Smooth muscle cell (in vitro differentiated cells): ENCODE measurements around the gene STEAP4. TPM values are rescaled to one million over a fixed set of nuclear protein-coding genes. Genes with fewer than 3 reads are reported as not detected.

Source experiments
- DNase-seq: peaks from one replicate; lab custom pipeline; 2025; ENCODE audit not compliant: unreplicated experiment; lab: John Stamatoyannopoulos, UW
- H2AFZ ChIP-seq: fragments of 200-600 bp; sonication (generic); 2 replicates; pipeline ENCODE4 v1.6.0; 2016; ENCODE audit warnings: antibody characterized with exemption, low read depth, mild to moderate bottlenecking
- H3F3A ChIP-seq: fragments of 200-600 bp; sonication (generic); 2 replicates; pipeline ENCODE4 v1.6.0; 2017; ENCODE audit warnings: antibody characterized with exemption, low read depth
- H3K27ac ChIP-seq: fragments of 200-600 bp; sonication (generic); 2 replicates; pipeline ENCODE4 v1.5.1; 2016; ENCODE audit warnings: low read depth, mild to moderate bottlenecking
- H3K27me3 ChIP-seq: fragments of 200-600 bp; sonication (generic); 2 replicates; pipeline ENCODE4 v1.6.1; 2016; ENCODE audit warnings: low read depth, mild to moderate bottlenecking
- H3K36me3 ChIP-seq: fragments of 200-600 bp; sonication (generic); 2 replicates; pipeline ENCODE4 v1.5.1; 2016; ENCODE audit warnings: low read depth
- H3K4me1 ChIP-seq: fragments of 200-600 bp; sonication (generic); 2 replicates; pipeline ENCODE4 v1.5.1; 2016; ENCODE audit warnings: low read depth
- H3K4me2 ChIP-seq: fragments of 200-600 bp; sonication (generic); 2 replicates; pipeline ENCODE4 v1.6.0; 2016; ENCODE audit warnings: mild to moderate bottlenecking
- H3K4me3 ChIP-seq: fragments of 200-600 bp; sonication (generic); 2 replicates; pipeline ENCODE4 v1.5.1; 2016; ENCODE audit warnings: mild to moderate bottlenecking
- H3K79me2 ChIP-seq: fragments of 200-600 bp; sonication (generic); 2 replicates; pipeline ENCODE4 v1.6.0; 2016; ENCODE audit warnings: low read depth, mild to moderate bottlenecking
- H3K9ac ChIP-seq: fragments of 200-600 bp; sonication (generic); 2 replicates; pipeline ENCODE4 v1.6.0; 2016; ENCODE audit warnings: low read depth
- H3K9me3 ChIP-seq: fragments of 200-600 bp; sonication (generic); replicated peaks from 2 replicates; pipeline ENCODE4 v1.5.1; 2016; ENCODE audit warnings: low read depth
- H4K20me1 ChIP-seq: fragments of 200-600 bp; sonication (generic); 2 replicates; pipeline ENCODE4 v1.6.0; 2016; ENCODE audit warnings: low read depth
- WGBS: methylation state at CpG from one replicate; pipeline ENCODE4 v1.1.7; 2016; ENCODE audit warnings: low lambda C conversion rate; 5-methylcytosine and 5-hydroxymethylcytosine counted together
- polyA plus RNA-seq: library from polyadenylated mRNA; unstranded; fragments of >200 nt; fragmentation: Nextera tagmentation; extraction: Ambion mirVana; gene quantifications from 2 replicates; pipeline ENCODE4 v1.2.1, GENCODE V29; 2016
- total RNA-seq: library from RNA; depleted of rRNA; stranded (reverse); fragments of >200 nt; gene quantifications from 2 replicates; pipeline ENCODE4 v1.2.3, GENCODE V29; 2014
- TF ChIP-seq, protein P1 (sequence below): fragments of 200-600 bp; sonication (generic); IDR thresholded peaks from 2 replicates; pipeline ENCODE4 v1.5.1; 2017; ENCODE audit warnings: borderline replicate concordance, mild to moderate bottlenecking, antibody characterized with exemption; ENCODE audit not compliant: insufficient read depth, poor library complexity, severe bottlenecking

The STEAP4 gene
- total and polyA plus RNA-seq, 2 experiments from 2014 or later, result 0.18 TPM; not detected in 1

DNA sequence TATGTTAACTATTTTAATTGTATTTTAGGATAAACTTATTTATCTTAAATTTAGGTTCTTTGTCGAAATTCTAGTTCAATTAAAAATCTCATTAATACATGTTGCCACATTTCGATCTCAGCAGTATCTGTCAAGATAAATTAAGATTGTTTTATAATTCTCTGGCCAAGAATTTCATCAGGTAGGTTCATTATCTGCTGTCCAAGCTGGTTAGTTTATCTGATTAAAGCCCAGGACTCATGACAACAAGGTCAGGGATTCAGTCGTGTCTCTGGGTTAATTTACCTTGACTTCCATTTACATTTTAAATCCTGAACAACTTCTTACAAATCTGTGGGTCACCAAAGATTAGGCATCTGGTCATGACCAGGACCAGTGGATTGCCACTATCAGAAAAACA is 7.6 kb downstream of the STEAP4 start:
- no peak for DNase-seq
- H3K27ac ChIP-seq, result no peak overlapping the region
- no peaks in the 10 kb centered on the region for H3K27me3 ChIP-seq
- H3K9ac ChIP-seq, result no peak overlapping the region
- no peak overlapping the region for H3K4me3 ChIP-seq
- WGBS, result 71% methylated on average over 3 of the region's 3 CpGs
- no peak overlapping the region for H3K4me2 ChIP-seq
- no peaks in the 10 kb centered on the region for H3K9me3 ChIP-seq
- H2AFZ ChIP-seq, result no peak overlapping the region
- TF ChIP-seq, protein P1, sequence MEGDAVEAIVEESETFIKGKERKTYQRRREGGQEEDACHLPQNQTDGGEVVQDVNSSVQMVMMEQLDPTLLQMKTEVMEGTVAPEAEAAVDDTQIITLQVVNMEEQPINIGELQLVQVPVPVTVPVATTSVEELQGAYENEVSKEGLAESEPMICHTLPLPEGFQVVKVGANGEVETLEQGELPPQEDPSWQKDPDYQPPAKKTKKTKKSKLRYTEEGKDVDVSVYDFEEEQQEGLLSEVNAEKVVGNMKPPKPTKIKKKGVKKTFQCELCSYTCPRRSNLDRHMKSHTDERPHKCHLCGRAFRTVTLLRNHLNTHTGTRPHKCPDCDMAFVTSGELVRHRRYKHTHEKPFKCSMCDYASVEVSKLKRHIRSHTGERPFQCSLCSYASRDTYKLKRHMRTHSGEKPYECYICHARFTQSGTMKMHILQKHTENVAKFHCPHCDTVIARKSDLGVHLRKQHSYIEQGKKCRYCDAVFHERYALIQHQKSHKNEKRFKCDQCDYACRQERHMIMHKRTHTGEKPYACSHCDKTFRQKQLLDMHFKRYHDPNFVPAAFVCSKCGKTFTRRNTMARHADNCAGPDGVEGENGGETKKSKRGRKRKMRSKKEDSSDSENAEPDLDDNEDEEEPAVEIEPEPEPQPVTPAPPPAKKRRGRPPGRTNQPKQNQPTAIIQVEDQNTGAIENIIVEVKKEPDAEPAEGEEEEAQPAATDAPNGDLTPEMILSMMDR, result no peak
- no peaks in the 10 kb centered on the region for H4K20me1 ChIP-seq
- H3F3A ChIP-seq, result no peaks in the 10 kb centered on the region
- no peaks in the 10 kb centered on the region for H3K4me1 ChIP-seq
- no peaks in the 10 kb centered on the region for H3K36me3 ChIP-seq
- no peaks in the 10 kb centered on the region for H3K79me2 ChIP-seq

- Histone ChIP-seq H3K9me3 (no peaks in the 10 kb centered on the region), H3K4me3 (no peak overlapping the region), H2AFZ (no peak overlapping the region), H3K79me2 (no peaks in the 10 kb centered on the region), H3K27ac (no peak overlapping the region), H4K20me1 (no peaks in the 10 kb centered on the region), H3F3A (no peaks in the 10 kb centered on the region), H3K4me2 (no peak overlapping the region), H3K27me3 (no peaks in the 10 kb centered on the region), H3K36me3 (no peaks in the 10 kb centered on the region), H3K4me1 (no peaks in the 10 kb centered on the region), H3K9ac (no peak overlapping the region)
- WGBS, result 100% methylated on average over 1 of the region's 1 CpG
- TF ChIP-seq, protein P1, result no peak
- DNase-seq, result no peak
Measured at GRCh38 chr7:88293866-88294265, 12.8 kb downstream of the STEAP4 start.

- Histone ChIP-seq H3K4me1 (no peaks in the 10 kb centered on the region), H3K9me3 (no peaks in the 10 kb centered on the region), H3K4me2 (no peak overlapping the region), H3K4me3 (no peak overlapping the region), H3K9ac (no peak overlapping the region), H3K79me2 (no peaks in the 10 kb centered on the region), H3K27ac (peak overlapping the region; percentile 74), H3K27me3 (no peaks in the 10 kb centered on the region), H4K20me1 (no peaks in the 10 kb centered on the region), H3F3A (no peaks in the 10 kb centered on the region), H2AFZ (no peak overlapping the region), H3K36me3 (no peaks in the 10 kb centered on the region)
- TF ChIP-seq, protein P1, result no peak
- WGBS, result 87% methylated on average over 11 of the region's 11 CpGs
- DNase-seq, result no peak
Measured at GRCh38 chr7:88291398-88292173, 15.1 kb downstream of the STEAP4 start.

GRCh38 chr7:88290491-88290890 is 16.2 kb downstream of the STEAP4 start:
- TF ChIP-seq, protein P1, result no peak
- H4K20me1 ChIP-seq, result no peaks in the 10 kb centered on the region
- no peaks in the 10 kb centered on the region for H3K9me3 ChIP-seq
- H3K4me2 ChIP-seq, result no peak overlapping the region
- no peak overlapping the region for H3K9ac ChIP-seq
- DNase-seq, result no peak
- H3K4me3 ChIP-seq, result no peak overlapping the region
- H3K27ac ChIP-seq, result peak overlapping the region; percentile 40
- H3K27me3 ChIP-seq, result no peaks in the 10 kb centered on the region
- H3K4me1 ChIP-seq, result no peaks in the 10 kb centered on the region
- no peaks in the 10 kb centered on the region for H3F3A ChIP-seq
- H3K79me2 ChIP-seq, result no peaks in the 10 kb centered on the region
- H3K36me3 ChIP-seq, result no peaks in the 10 kb centered on the region
- WGBS, result 85% methylated on average over 4 of the region's 4 CpGs
- H2AFZ ChIP-seq, result no peak overlapping the region
